ENCODE measurements around the gene ARHGAP28. TPM values are rescaled to one million over a fixed set of nuclear protein-coding genes. Genes with fewer than 3 reads are reported as not detected.

ARHGAP28 gene
- total RNA-seq, 2 donors from 2014 or later: 20.3 to 22.6 TPM

DNA sequence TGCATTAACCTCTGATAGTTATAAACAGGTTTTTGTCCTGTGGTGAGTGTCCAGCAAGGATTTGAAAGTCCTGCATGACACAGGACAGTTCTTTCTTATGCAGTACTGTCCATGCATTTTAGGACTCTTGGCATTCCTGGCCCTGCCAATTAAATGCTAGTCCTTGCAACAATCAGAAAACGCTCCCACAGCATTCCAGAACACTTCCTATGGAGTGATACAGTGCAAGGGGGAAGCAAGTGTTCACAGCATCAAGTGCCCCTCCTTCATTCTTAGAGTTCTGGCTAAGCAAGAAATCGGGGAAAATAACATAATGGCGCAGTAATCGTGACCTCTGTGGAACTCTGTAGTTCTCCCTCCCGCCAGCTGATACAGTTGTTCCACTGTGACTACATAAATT lies 62.9 kb downstream of the ARHGAP28 start:
- no peak overlapping the region for H3K4me3 ChIP-seq
- H3K4me1 ChIP-seq (replicated peaks): no peaks in the 10 kb centered on the region
- no peaks in the 10 kb centered on the region for H3K9me3 ChIP-seq
- no peak for TF ChIP-seq POLR2A (IDR thresholded peaks at IDR 0.05)
- no peak for TF ChIP-seq CTCF (IDR thresholded peaks at IDR 0.05)
- no peak for TF ChIP-seq POLR2AphosphoS5 (IDR thresholded peaks at IDR 0.05)
- no peak for DNase-seq (ENCODE audit: low spot score)
- WGBS: 95% methylated on average over 5 of the region's 5 CpGs
- H3K27ac ChIP-seq: no peak overlapping the region
- H3K27me3 ChIP-seq (replicated peaks; ENCODE audit: insufficient read depth): no peaks in the 10 kb centered on the region
- no peaks in the 10 kb centered on the region for H3K36me3 ChIP-seq
- intact Hi-C loops (cut with DNase I): no loop called here

GRCh38 chr18:6793455-6793854 lies 63.9 kb downstream of the ARHGAP28 start:
- no peaks in the 10 kb centered on the region for H3K4me1 ChIP-seq (replicated peaks)
- H3K4me3 ChIP-seq: no peak overlapping the region
- intact Hi-C loops (cut with DNase I): no loop called here
- H3K9me3 ChIP-seq: no peaks in the 10 kb centered on the region
- no peak for DNase-seq (ENCODE audit: low spot score)
- H3K36me3 ChIP-seq: no peaks in the 10 kb centered on the region
- H3K27me3 ChIP-seq (replicated peaks; ENCODE audit: insufficient read depth): no peaks in the 10 kb centered on the region
- TF ChIP-seq POLR2A (IDR thresholded peaks at IDR 0.05) (no peak), CTCF (IDR thresholded peaks at IDR 0.05) (no peak), POLR2AphosphoS5 (IDR thresholded peaks at IDR 0.05) (no peak)
- H3K27ac ChIP-seq: no peak overlapping the region
- 92% methylated on average over 5 of the region's 5 CpGs for WGBS

- no peaks in the 10 kb centered on the region for H3K4me1 ChIP-seq (replicated peaks)
- H3K27me3 ChIP-seq (replicated peaks; ENCODE audit: insufficient read depth): no peaks in the 10 kb centered on the region
- DNase-seq (ENCODE audit: low spot score): no peak
- H3K4me3 ChIP-seq: no peak overlapping the region
- H3K9me3 ChIP-seq: no peaks in the 10 kb centered on the region
- intact Hi-C loops (cut with DNase I): no loop called here
- no peak overlapping the region for H3K27ac ChIP-seq
- TF ChIP-seq POLR2AphosphoS5 (IDR thresholded peaks at IDR 0.05) (no peak), CTCF (IDR thresholded peaks at IDR 0.05) (no peak), POLR2A (IDR thresholded peaks at IDR 0.05) (no peak)
- WGBS: 84% methylated on average over 2 of the region's 2 CpGs
- H3K36me3 ChIP-seq: no peaks in the 10 kb centered on the region
These were observed 64.5 kb downstream of the ARHGAP28 start for GRCh38 chr18:6793986-6794385.

DNA sequence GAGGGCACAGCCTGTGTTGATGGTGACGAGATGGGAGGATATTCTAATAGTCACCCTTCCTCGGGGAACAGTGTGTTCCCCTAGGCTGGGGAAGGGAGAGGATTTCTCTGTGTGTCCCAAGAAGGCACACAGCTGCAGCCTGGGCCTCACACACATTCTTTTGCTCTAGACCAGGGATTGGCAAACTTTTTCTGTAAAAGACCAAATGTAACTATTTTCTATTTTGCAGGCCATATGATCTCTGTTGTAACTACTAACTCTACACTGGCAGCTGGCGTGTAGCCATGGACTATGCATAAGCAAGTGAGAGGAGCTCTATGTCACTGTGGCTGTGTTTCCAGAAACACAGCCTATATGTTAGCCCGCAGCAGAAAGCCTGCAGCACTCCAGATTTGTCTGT lies 65.8 kb downstream of the ARHGAP28 start:
- intact Hi-C loops (cut with DNase I): no loop called here
- H3K9me3 ChIP-seq: no peaks in the 10 kb centered on the region
- no peaks in the 10 kb centered on the region for H3K36me3 ChIP-seq
- 65% methylated on average over 4 of the region's 4 CpGs for WGBS
- H3K4me3 ChIP-seq: no peak overlapping the region
- no peak for DNase-seq (ENCODE audit: low spot score)
- no peaks in the 10 kb centered on the region for H3K27me3 ChIP-seq (replicated peaks; ENCODE audit: insufficient read depth)
- no peaks in the 10 kb centered on the region for H3K4me1 ChIP-seq (replicated peaks)
- no peak overlapping the region for H3K27ac ChIP-seq
- no peak for TF ChIP-seq CTCF (IDR thresholded peaks at IDR 0.05)
- TF ChIP-seq POLR2A (IDR thresholded peaks at IDR 0.05): no peak
- TF ChIP-seq POLR2AphosphoS5 (IDR thresholded peaks at IDR 0.05): no peak

DNA sequence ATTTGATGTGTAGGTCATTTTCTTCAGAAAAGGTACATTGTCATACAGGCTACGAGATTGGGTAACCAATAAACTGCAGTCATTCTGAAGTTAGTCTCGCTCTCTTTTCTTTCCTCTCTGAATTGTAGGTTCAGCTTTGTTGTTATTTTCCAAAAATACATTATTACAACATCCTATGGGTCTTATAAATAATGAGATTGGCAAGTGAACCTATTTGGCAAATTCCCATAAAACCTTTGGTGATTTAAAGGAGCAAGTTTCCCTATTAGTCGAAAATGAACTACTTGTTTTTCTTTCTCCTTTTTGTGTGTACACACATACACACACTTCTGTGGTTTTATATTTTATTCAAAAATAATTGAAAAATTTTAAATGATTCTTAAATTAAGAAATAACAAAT lies 67.0 kb downstream of the ARHGAP28 start:
- TF ChIP-seq CTCF (IDR thresholded peaks at IDR 0.05) (no peak), POLR2AphosphoS5 (IDR thresholded peaks at IDR 0.05) (no peak), POLR2A (IDR thresholded peaks at IDR 0.05) (no peak)
- intact Hi-C loops (cut with DNase I): no loop called here
- Histone ChIP-seq H3K4me3 (no peak overlapping the region), H3K36me3 (no peaks in the 10 kb centered on the region), H3K27me3 (replicated peaks; ENCODE audit: insufficient read depth) (no peaks in the 10 kb centered on the region), H3K4me1 (replicated peaks) (no peaks in the 10 kb centered on the region), H3K9me3 (no peaks in the 10 kb centered on the region), H3K27ac (no peak overlapping the region)
- WGBS: 96% methylated on average over 3 of the region's 3 CpGs
- no peak for DNase-seq (ENCODE audit: low spot score)

Data from prostate gland (tissue), 2 donors.